22Rv1 (cell line): ENCODE measurements around the gene KIF26B.

Experiments
- H3K27ac ChIP-seq: fragments of 450-650 bp; 2 replicates; pipeline ENCODE4 v1.5.1; 2017
- ZFX ChIP-seq: fragments of 450-650 bp; IDR thresholded peaks from 2 replicates; pipeline ENCODE4 v1.6.1; 2017; ENCODE audit warnings: antibody characterized with exemption, borderline replicate concordance
- TF ChIP-seq, protein P1 (sequence below): fragments of 450-650 bp; IDR thresholded peaks from 2 replicates; pipeline ENCODE4 v1.5.1; 2017; ENCODE audit warnings: mild to moderate bottlenecking

The KIF26B gene

GRCh38 chr1:245290836-245291235 is 136.1 kb downstream of the KIF26B start:
- H3K27ac ChIP-seq, result no peak overlapping the region
- no peak for TF ChIP-seq ZFX
- TF ChIP-seq, protein P1, sequence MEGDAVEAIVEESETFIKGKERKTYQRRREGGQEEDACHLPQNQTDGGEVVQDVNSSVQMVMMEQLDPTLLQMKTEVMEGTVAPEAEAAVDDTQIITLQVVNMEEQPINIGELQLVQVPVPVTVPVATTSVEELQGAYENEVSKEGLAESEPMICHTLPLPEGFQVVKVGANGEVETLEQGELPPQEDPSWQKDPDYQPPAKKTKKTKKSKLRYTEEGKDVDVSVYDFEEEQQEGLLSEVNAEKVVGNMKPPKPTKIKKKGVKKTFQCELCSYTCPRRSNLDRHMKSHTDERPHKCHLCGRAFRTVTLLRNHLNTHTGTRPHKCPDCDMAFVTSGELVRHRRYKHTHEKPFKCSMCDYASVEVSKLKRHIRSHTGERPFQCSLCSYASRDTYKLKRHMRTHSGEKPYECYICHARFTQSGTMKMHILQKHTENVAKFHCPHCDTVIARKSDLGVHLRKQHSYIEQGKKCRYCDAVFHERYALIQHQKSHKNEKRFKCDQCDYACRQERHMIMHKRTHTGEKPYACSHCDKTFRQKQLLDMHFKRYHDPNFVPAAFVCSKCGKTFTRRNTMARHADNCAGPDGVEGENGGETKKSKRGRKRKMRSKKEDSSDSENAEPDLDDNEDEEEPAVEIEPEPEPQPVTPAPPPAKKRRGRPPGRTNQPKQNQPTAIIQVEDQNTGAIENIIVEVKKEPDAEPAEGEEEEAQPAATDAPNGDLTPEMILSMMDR, result no peak

DNA sequence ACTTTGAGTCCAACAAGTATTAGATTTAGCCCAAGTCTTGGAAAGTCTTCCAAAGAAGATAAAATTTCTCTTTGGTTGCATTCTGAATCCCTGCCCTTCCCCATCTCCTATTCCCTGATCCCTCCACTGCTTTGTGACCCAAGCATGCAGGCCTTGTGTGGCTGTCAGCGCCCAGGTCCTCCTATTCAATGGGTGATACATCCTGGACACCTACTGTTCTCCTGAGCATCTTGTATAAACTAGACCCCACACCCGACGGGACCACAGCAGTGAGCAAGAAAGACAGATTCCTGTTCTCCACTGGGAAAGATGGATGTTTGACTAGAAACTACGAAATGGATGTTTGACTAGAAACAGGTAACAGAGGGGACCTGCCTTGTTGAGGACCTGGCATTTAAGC is 136.6 kb downstream of the KIF26B start:
- no peak for TF ChIP-seq ZFX
- TF ChIP-seq, protein P1, result no peak
- H3K27ac ChIP-seq, result no peak overlapping the region

- no peak overlapping the region for H3K27ac ChIP-seq
- TF ChIP-seq, protein P1, result no peak
- no peak for TF ChIP-seq ZFX
Measured at GRCh38 chr1:245292141-245292540, 137.4 kb downstream of the KIF26B start.

DNA sequence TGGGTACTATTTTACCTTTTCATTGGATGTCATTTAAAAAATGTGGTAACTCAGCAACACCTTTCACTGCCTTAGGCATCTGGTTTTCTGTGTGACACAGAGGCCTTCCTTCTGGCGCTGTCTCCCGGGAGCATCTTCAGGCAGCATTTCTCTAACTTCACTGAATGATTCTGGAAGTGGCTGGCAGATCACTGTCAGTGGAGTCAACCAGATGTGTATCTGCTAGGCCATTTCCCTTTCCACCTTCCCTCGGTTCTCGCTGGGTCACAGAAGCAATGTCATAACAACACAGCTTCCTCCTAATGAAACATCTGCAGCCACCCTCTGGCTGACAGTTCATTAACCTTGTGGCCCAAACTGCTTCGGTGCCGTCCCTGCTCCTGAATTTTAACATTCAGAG is 137.8 kb downstream of the KIF26B start:
- TF ChIP-seq, protein P1, result no peak
- TF ChIP-seq ZFX, result no peak
- H3K27ac ChIP-seq, result no peak overlapping the region

GRCh38 chr1:245294020-245294419 is 139.2 kb downstream of the KIF26B start:
- H3K27ac ChIP-seq, result no peak overlapping the region
- TF ChIP-seq ZFX, result no peak
- TF ChIP-seq, protein P1, result no peak

DNA sequence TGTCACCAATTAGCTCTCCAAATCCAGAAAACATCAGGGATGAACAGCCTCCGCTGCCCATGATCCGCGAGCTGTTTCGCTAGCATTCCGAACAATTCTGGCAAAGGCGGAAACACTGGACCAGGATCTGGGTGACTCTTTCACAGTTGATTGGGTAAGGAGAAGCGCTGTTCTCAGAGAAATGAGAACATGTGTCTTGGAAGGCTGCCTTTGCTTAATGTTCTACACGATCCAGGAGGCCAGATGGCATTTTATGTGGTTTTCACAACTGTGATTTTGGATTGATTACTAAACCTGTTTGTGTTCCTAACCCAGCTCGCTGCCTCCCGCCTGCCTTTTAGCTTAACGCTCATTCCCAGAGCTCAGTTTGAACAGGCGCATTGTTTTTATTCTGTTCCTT is 144.0 kb downstream of the KIF26B start:
- no peak overlapping the region for H3K27ac ChIP-seq
- no peak for TF ChIP-seq ZFX
- TF ChIP-seq, protein P1, result no peak

DNA sequence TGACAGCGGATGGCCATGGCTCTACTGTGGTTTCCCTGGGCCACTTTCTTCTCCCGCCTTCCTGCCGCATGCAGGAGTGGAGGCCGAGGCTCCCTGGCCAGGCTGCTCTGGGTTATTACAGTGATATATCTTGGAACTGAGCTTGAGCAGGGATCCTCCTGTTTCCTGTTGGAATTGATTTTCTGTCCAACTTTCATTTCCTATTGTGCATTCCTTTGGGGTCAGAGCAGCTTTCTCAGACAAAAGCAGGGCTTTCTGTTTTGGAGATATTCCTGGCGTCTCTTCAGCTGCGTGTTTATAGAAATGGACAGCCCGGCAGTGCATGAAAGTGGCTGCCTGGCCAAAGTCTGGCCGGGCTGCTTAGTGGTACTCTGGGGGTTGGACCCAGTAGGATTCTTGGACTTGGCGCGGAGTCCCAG is 146.4 kb downstream of the KIF26B start:
- TF ChIP-seq, protein P1, result no peak
- H3K27ac ChIP-seq, result no peak overlapping the region
